HG02588 (cell line): ENCODE results near the gene TP53.
"Not testable (repeated sequence)": the region's sequence is repeated elsewhere in the genome, so short reads cannot be mapped to it uniquely, and the experiment has no call there.

ENCODE experiments used
- ATAC-seq: cut with Tn5 transposase; IDR thresholded peaks from one replicate; pipeline ENCODE4 v1.9.1; 2021; ENCODE audit warnings: mild to moderate bottlenecking, moderate library complexity; ENCODE audit not compliant: unreplicated experiment

Gene TP53

GRCh38 chr17:7632492-7632894, 54.8 kb downstream of the TP53 start:
- no peak for ATAC-seq

DNA sequence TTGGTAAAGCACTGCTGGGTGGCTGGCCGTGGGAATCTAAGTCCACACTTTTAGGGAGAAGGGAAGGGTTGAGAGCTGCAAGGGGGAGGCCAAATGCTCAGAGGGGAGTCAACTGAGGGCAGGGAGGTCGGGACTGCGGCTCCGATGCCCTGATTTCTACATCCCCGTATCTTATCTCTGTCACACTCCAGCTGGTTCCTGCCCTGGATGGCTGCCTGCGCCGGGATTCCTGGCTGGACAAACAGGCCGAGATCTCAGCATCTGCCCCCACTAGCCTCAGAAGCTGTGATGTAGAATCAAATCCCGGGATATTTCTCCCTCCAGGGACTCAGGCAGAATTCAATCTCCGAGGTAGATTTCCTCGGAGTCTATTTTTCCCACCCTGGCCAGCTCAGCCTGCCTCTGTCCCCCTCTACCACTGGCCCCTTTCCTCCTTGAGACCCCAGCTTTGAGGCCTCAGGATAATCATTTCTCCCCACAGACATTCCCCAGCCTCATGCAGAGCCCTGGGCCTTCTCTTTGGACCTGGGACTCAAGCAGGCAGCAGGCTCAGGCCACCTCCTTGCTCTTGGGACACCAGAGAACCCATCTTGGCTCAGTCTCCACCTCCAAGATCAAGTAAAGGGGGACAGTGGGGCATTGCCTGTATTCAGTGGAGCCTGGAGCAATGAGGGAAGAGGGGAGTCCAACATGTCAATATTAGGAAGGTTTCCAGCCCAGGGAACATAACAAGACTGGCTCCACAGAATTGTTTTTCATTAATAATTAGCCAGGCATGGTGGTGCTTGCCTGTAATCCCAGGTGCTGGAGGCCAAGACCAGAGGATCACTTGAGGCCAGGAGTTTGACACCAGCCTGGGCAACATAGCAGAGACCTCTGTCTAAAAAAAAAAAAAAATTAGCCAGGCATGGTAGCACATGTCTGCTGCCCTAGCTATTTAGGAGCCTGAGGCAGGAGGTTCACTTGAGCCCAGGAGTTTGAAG, 55.6 kb downstream of the TP53 start:
- ATAC-seq: no peak

DNA sequence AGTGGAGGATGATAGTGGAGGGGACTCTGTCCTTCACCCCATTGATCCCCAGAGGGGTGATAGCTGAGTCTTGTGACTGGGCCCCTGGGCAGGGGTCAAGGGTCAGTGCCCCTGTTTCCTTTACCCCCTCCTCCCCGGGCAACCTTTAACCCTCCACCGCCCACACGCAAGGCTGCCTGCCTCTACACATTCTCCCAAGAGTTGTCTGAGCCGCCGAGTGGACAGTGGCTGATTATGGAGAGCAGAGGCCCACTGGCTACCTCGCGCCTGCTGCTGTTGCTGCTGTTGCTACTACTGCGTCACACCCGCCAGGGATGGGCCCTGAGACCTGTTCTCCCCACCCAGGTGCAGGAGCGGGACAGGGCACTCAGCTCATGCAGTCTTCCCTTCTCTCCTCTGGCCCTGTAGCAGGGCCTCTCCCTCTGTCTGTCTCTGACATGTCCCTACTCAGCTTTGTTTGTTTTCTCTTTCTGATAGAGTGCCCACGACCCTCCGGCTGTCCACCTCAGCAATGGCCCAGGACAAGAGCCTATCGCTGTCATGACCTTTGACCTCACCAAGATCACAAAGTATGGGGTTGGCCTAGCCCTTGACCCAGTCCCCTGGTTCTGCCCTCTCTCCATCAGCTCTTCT, 57.2 kb downstream of the TP53 start, which contains the start of gene SHBG:
Gene SHBG (plus strand): TSS at position 197 of the 633 bp plus-strand sequence. CDS start 38 bp downstream, at position 235.
- no peak for ATAC-seq

- peak; percentile 89 for ATAC-seq
These were observed 59.8 kb downstream of the TP53 start, which contains the start of gene SAT2 for GRCh38 chr17:7627250-7628121. Gene SAT2 (minus strand): TSS chr17:7627821. CDS start chr17:7627635, 186 bp downstream.

DNA sequence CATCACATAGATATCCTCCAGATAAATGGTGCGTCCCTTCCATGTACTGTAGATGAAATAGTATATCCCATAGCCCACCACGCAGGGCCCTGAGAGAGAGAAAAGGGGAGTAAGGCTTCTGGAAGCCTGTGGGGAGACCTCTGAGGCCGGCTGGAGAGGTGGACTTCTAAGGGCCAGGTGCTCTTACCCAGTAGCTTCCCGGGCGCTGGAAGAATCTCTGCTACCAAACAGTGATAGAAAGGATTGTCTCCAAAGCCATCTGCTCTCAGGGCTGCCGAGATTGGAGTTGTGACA, 60.4 kb downstream of the TP53 start:
- ATAC-seq: no peak

DNA sequence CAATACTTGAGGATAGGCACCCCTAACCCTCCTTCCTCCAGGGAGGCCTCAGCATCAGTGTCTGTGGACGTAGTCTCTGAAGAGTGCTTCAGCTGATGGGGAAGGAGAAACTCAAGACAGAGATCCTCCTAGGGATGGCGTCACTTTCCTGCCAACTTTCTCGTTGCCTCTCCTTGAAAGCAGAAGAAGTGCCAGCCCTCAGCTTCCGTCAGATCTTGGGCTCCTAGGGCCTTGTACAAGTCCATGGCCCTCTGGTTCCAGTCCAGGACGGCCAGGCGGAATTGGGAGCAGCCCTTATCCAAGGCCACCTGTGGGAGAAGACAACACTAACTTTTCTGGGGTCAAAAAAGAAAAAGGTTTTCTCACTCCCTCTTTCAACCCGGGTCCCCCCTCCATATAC, 61.0 kb downstream of the TP53 start:
- no peak for ATAC-seq

- ATAC-seq: not testable (repeated sequence)
These were observed 61.5 kb downstream of the TP53 start for GRCh38 chr17:7625749-7626148.

GRCh38 chr17:7623661-7624060, 63.6 kb downstream of the TP53 start:
- no peak for ATAC-seq

- ATAC-seq: no peak
These were observed 66.5 kb downstream of the TP53 start for GRCh38 chr17:7620835-7621234.

- ATAC-seq: no peak
These were observed 68.7 kb downstream of the TP53 start for GRCh38 chr17:7618608-7619007.
